GM04503 (cell line): ENCODE data around the gene TRIM14.
A peak's percentile ranks its signal among the peaks of the same experiment; 100 is the strongest.

Source experiments
- DNase-seq: peaks from one replicate; pipeline ENCODE4 v3.0.0-alpha.2; 2012; ENCODE audit warnings: low read depth

The TRIM14 gene

GRCh38 chr9:98118640-98119601 is at the start of gene TRIM14:
Gene TRIM14, minus strand, starts transcription at chr9:98119222. Its CDS starts 34 bp downstream, at chr9:98119188.
- DNase-seq, result peak; percentile 10

- DNase-seq, result no peak
Observed at GRCh38 chr9:98168153-98168780, 49.2 kb upstream of the TRIM14 start.

- DNase-seq, result no peak
Observed at GRCh38 chr9:98164912-98165311, 45.9 kb upstream of the TRIM14 start.

GRCh38 chr9:98162613-98163012 is 43.6 kb upstream of the TRIM14 start:
- no peak for DNase-seq

GRCh38 chr9:98161851-98162250 is 42.8 kb upstream of the TRIM14 start:
- no peak for DNase-seq

- DNase-seq, result no peak
Observed at GRCh38 chr9:98159790-98160189, 40.8 kb upstream of the TRIM14 start.

GRCh38 chr9:98159301-98159700 is 40.3 kb upstream of the TRIM14 start:
- DNase-seq, result no peak

GRCh38 chr9:98158071-98158831 is 39.2 kb upstream of the TRIM14 start:
- no peak for DNase-seq

GRCh38 chr9:98157372-98157771 is 38.4 kb upstream of the TRIM14 start:
- no peak for DNase-seq

GRCh38 chr9:98154678-98155077 is 35.7 kb upstream of the TRIM14 start:
- DNase-seq, result no peak

GRCh38 chr9:98152526-98152925 is 33.5 kb upstream of the TRIM14 start:
- DNase-seq, result no peak

- no peak for DNase-seq
Observed at GRCh38 chr9:98150721-98151120, 31.7 kb upstream of the TRIM14 start.

GRCh38 chr9:98150164-98150563 is 31.1 kb upstream of the TRIM14 start:
- no peak for DNase-seq

- no peak for DNase-seq
Observed at GRCh38 chr9:98149422-98149821, 30.4 kb upstream of the TRIM14 start.

- DNase-seq, result no peak
Observed at GRCh38 chr9:98148486-98148885, 29.5 kb upstream of the TRIM14 start.

- no peak for DNase-seq
Observed at GRCh38 chr9:98147582-98147981, 28.6 kb upstream of the TRIM14 start.

GRCh38 chr9:98146101-98146991 is 27.3 kb upstream of the TRIM14 start:
- peak; percentile 17 for DNase-seq

- DNase-seq, result no peak
Observed at GRCh38 chr9:98144631-98145030, 25.6 kb upstream of the TRIM14 start.

GRCh38 chr9:98144076-98144475 is 25.1 kb upstream of the TRIM14 start:
- no peak for DNase-seq

GRCh38 chr9:98142925-98143481 is 24.0 kb upstream of the TRIM14 start:
- DNase-seq, result no peak
